ENCODE measurements around the gene CCDC159. TPM values are rescaled to one million over a fixed set of nuclear protein-coding genes. Genes with fewer than 3 reads are reported as not detected.
"Not testable (repeated sequence)": the region's sequence is repeated elsewhere in the genome, so short reads cannot be mapped to it uniquely, and the experiment has no call there.

CCDC159 gene
- total RNA-seq, result 10 to 100 TPM; 36.2 to 40.7 TPM

- peak; percentile 99 for ATAC-seq (ENCODE audit: low read depth)
- H3K4me3 Mint-ChIP-seq, result peak within 1 kb of the TSS; percentile 92
- H3K27ac Mint-ChIP-seq, result peak within 1 kb of the TSS; percentile 90
- H3K9me3 Mint-ChIP-seq, result peaks cover 7% of the 10 kb centered on the region
- DNase-seq, result peak; percentile 93
- peaks cover 22% of the 10 kb centered on the region for H3K4me1 Mint-ChIP-seq
- H3K36me3 Mint-ChIP-seq, result peaks cover 6% of the 10 kb centered on the region
- POLR2A ChIA-PET, result interaction anchor here (0.8 to 2.4 kb wide), 7 partner anchors 9 to 60 kb away, joined by 3 to 23 read pairs (median 5); partner anchors contain the start of gene SWSAP1
- H3K27me3 Mint-ChIP-seq, result no peaks in the 10 kb centered on the region
Measured at GRCh38 chr19:11346104-11346940, at the start of gene CCDC159, which contains the start of gene TMEM205. Gene CCDC159, plus strand, starts transcription at chr19:11346519. Its CDS starts 88 bp downstream, at chr19:11346607. Gene TMEM205, minus strand, starts transcription at chr19:11346268. Its CDS starts 649 bp downstream, at chr19:11345619.

GRCh38 chr19:11299946-11300810 lies 46.1 kb upstream of the CCDC159 start:
- Mint-ChIP-seq H3K27me3 (peaks cover 10% of the 10 kb centered on the region), H3K4me3 (no peak overlapping the region), H3K4me1 (no peaks in the 10 kb centered on the region), H3K9me3 (no peaks in the 10 kb centered on the region), H3K36me3 (no peaks in the 10 kb centered on the region), H3K27ac (no peak overlapping the region)
- ATAC-seq (ENCODE audit: low read depth), result no peak
- no peak for DNase-seq
- POLR2A ChIA-PET, result no interaction called here

GRCh38 chr19:11300811-11301120 lies 45.6 kb upstream of the CCDC159 start:
- ATAC-seq (ENCODE audit: low read depth), result no peak
- peaks cover 10% of the 10 kb centered on the region for H3K27me3 Mint-ChIP-seq
- no peak for DNase-seq
- no peaks in the 10 kb centered on the region for H3K9me3 Mint-ChIP-seq
- POLR2A ChIA-PET, result no interaction called here
- no peak overlapping the region for H3K27ac Mint-ChIP-seq
- no peaks in the 10 kb centered on the region for H3K36me3 Mint-ChIP-seq
- no peak overlapping the region for H3K4me3 Mint-ChIP-seq
- H3K4me1 Mint-ChIP-seq, result no peaks in the 10 kb centered on the region

GRCh38 chr19:11304936-11305335 lies 41.4 kb upstream of the CCDC159 start:
- H3K36me3 Mint-ChIP-seq, result no peaks in the 10 kb centered on the region
- H3K27ac Mint-ChIP-seq, result no peak overlapping the region
- POLR2A ChIA-PET, result interaction anchor here (1.0 kb wide), 1 partner anchor 19 kb away, joined by 3 read pairs; no protein-coding TSS in a partner anchor
- ATAC-seq (ENCODE audit: low read depth) (no peak), DNase-seq (no peak)
- no peaks in the 10 kb centered on the region for H3K9me3 Mint-ChIP-seq
- H3K4me3 Mint-ChIP-seq, result no peak overlapping the region
- H3K4me1 Mint-ChIP-seq, result no peaks in the 10 kb centered on the region
- H3K27me3 Mint-ChIP-seq, result peaks cover 8% of the 10 kb centered on the region

GRCh38 chr19:11306337-11306736 lies 40.0 kb upstream of the CCDC159 start:
- POLR2A ChIA-PET, result no interaction called here
- H3K36me3 Mint-ChIP-seq, result no peaks in the 10 kb centered on the region

GRCh38 chr19:11320278-11320995 lies 25.9 kb upstream of the CCDC159 start:
- ATAC-seq (ENCODE audit: low read depth); H3K4me3 Mint-ChIP-seq; H3K36me3 Mint-ChIP-seq; H3K9me3 Mint-ChIP-seq; DNase-seq; H3K27ac Mint-ChIP-seq: not testable (repeated sequence)
- Mint-ChIP-seq H3K4me1 (peaks cover 31% of the 10 kb centered on the region), H3K27me3 (peaks cover 15% of the 10 kb centered on the region)
- POLR2A ChIA-PET, result interaction anchor here (0.6 kb wide), 1 partner anchor 199 kb away, joined by 3 read pairs; no protein-coding TSS in a partner anchor

More at GRCh38 chr19:11306337-11306736, 40.0 kb upstream of the CCDC159 start:
- DNase-seq (no peak), ATAC-seq (ENCODE audit: low read depth) (no peak)
- Mint-ChIP-seq H3K27me3 (peaks cover 8% of the 10 kb centered on the region), H3K9me3 (no peaks in the 10 kb centered on the region), H3K27ac (no peak overlapping the region), H3K4me1 (no peaks in the 10 kb centered on the region), H3K4me3 (no peak overlapping the region)

- Mint-ChIP-seq H3K27ac (no peak overlapping the region), H3K4me1 (peaks cover 31% of the 10 kb centered on the region)
Measured at GRCh38 chr19:11321191-11322126, 24.9 kb upstream of the CCDC159 start.

GRCh38 chr19:11322269-11323024 lies 23.9 kb upstream of the CCDC159 start:
- Mint-ChIP-seq H3K27ac (no peak overlapping the region), H3K36me3 (peaks cover 9% of the 10 kb centered on the region), H3K9me3 (no peaks in the 10 kb centered on the region), H3K27me3 (peaks cover 15% of the 10 kb centered on the region), H3K4me1 (peaks cover 31% of the 10 kb centered on the region), H3K4me3 (no peak overlapping the region)
- no peak for DNase-seq
- no peak for ATAC-seq (ENCODE audit: low read depth)
- POLR2A ChIA-PET, result interaction anchor here (3.2 to 4.1 kb wide), 2 partner anchors 24 to 52 kb away, joined by 13 to 34 read pairs; partner anchors contain the start of genes CCDC159, SWSAP1 and TMEM205

More at GRCh38 chr19:11321191-11322126, 24.9 kb upstream of the CCDC159 start:
- H3K4me3 Mint-ChIP-seq, result no peak overlapping the region
- H3K9me3 Mint-ChIP-seq, result no peaks in the 10 kb centered on the region
- peaks cover 15% of the 10 kb centered on the region for H3K27me3 Mint-ChIP-seq
- POLR2A ChIA-PET, result interaction anchor here (0.5 to 4.1 kb wide), 2 partner anchors 53 to 275 kb away, joined by 7 to 34 read pairs; partner anchors contain the start of gene SWSAP1
- H3K36me3 Mint-ChIP-seq, result peaks cover 5% of the 10 kb centered on the region
- ATAC-seq (ENCODE audit: low read depth), result no peak
- DNase-seq, result no peak

- Mint-ChIP-seq H3K36me3 (peaks cover 9% of the 10 kb centered on the region), H3K27ac (peak overlapping the region; percentile 96), H3K27me3 (peaks cover 7% of the 10 kb centered on the region), H3K4me3 (peak overlapping the region; percentile 69), H3K9me3 (no peaks in the 10 kb centered on the region), H3K4me1 (peaks cover 30% of the 10 kb centered on the region)
- DNase-seq (no peak), ATAC-seq (ENCODE audit: low read depth) (peak; percentile 7)
- POLR2A ChIA-PET, result interaction anchor here (0.6 to 4.1 kb wide), 8 partner anchors 16 to 244 kb away, joined by 3 to 34 read pairs (median 4); partner anchors contain the start of genes CCDC159, RAB3D, SWSAP1 and TMEM205
Measured at GRCh38 chr19:11323601-11324078, 22.7 kb upstream of the CCDC159 start.

GRCh38 chr19:11324079-11324661 lies 22.1 kb upstream of the CCDC159 start:
- no peaks in the 10 kb centered on the region for H3K9me3 Mint-ChIP-seq
- peak overlapping the region; percentile 96 for H3K27ac Mint-ChIP-seq
- H3K4me3 Mint-ChIP-seq, result peak overlapping the region; percentile 69

More at GRCh38 chr19:11324079-11324661, 22.1 kb upstream of the CCDC159 start:
- Mint-ChIP-seq H3K36me3 (peaks cover 9% of the 10 kb centered on the region), H3K27me3 (peaks cover 3% of the 10 kb centered on the region), H3K4me1 (peaks cover 30% of the 10 kb centered on the region)
- POLR2A ChIA-PET, result interaction anchor here (0.6 to 4.1 kb wide), 10 partner anchors 12 to 524 kb away, joined by 3 to 34 read pairs (median 3); partner anchors contain the start of genes CCDC159, RAB3D, SWSAP1 and TMEM205
- ATAC-seq (ENCODE audit: low read depth), result peak; percentile 89
- DNase-seq, result peak; percentile 67

All from activated naive CD8-positive, alpha-beta T cell treated with anti-CD3 and anti-CD28 coated beads, Interleukin-2, amount 10 ng/mL, durations not matched to agents 7 days and 5 days (primary cell).